KMS-11 (cell line): ENCODE data around the gene ZNF138.
A peak's percentile ranks its signal among the peaks of the same experiment; 100 is the strongest.
"Not testable (repeated sequence)": the region's sequence is repeated elsewhere in the genome, so short reads cannot be mapped to it uniquely, and the experiment has no call there.

ENCODE experiments used
- H2AFZ ChIP-seq: fragments of 200-600 bp; sonication (generic); 2 replicates; pipeline ENCODE4 v1.6.1; 2016; ENCODE audit warnings: antibody characterized with exemption, mixed run types, low read depth
- H3K27ac ChIP-seq: fragments of 200-600 bp; sonication (generic); 2 replicates; pipeline ENCODE4 v1.6.1; 2016; ENCODE audit warnings: mild to moderate bottlenecking, mixed run types
- H3K27me3 ChIP-seq: fragments of 200-600 bp; sonication (generic); 2 replicates; pipeline ENCODE4 v1.6.1; 2017; ENCODE audit warnings: mild to moderate bottlenecking, low read depth, mixed run types, moderate library complexity; ENCODE audit not compliant: insufficient read depth
- H3K36me3 ChIP-seq: fragments of 200-600 bp; sonication (generic); 2 replicates; pipeline ENCODE4 v1.6.1; 2017; ENCODE audit warnings: mild to moderate bottlenecking, mixed run types; ENCODE audit not compliant: insufficient read depth
- H3K4me1 ChIP-seq: fragments of 200-600 bp; sonication (generic); 2 replicates; pipeline ENCODE4 v1.6.1; 2016; ENCODE audit warnings: mild to moderate bottlenecking, low read depth, mixed run types; ENCODE audit not compliant: poor library complexity, severe bottlenecking
- H3K4me2 ChIP-seq: fragments of 200-600 bp; sonication (generic); 2 replicates; pipeline ENCODE4 v1.7.0; 2016; ENCODE audit warnings: mild to moderate bottlenecking, mixed run types
- H3K4me3 ChIP-seq: fragments of 200-600 bp; sonication (generic); IDR thresholded peaks from 2 replicates; pipeline ENCODE4 v1.6.1; 2017; ENCODE audit warnings: low read depth, low read length, mixed read lengths; ENCODE audit not compliant: insufficient read depth
- H3K79me2 ChIP-seq: fragments of 200-600 bp; sonication (generic); 2 replicates; pipeline ENCODE4 v1.6.1; 2016; ENCODE audit warnings: low read depth, mixed run types; ENCODE audit not compliant: insufficient read depth
- H3K9ac ChIP-seq: fragments of 200-600 bp; sonication (generic); 2 replicates; pipeline ENCODE4 v1.6.1; 2016; ENCODE audit warnings: mild to moderate bottlenecking, mixed run types
- H4K20me1 ChIP-seq: fragments of 200-600 bp; sonication (generic); 2 replicates; pipeline ENCODE4 v1.6.1; 2016; ENCODE audit warnings: mild to moderate bottlenecking, mixed run types; ENCODE audit not compliant: insufficient read depth
- TF ChIP-seq, protein P1 (sequence below): fragments of 200-600 bp; sonication (generic); conservative IDR thresholded peaks from 2 replicates; pipeline ENCODE4 v1.6.1; 2017; ENCODE audit warnings: low read depth, mild to moderate bottlenecking, antibody characterized with exemption, low read length, moderate library complexity, mixed read lengths

The ZNF138 gene

DNA sequence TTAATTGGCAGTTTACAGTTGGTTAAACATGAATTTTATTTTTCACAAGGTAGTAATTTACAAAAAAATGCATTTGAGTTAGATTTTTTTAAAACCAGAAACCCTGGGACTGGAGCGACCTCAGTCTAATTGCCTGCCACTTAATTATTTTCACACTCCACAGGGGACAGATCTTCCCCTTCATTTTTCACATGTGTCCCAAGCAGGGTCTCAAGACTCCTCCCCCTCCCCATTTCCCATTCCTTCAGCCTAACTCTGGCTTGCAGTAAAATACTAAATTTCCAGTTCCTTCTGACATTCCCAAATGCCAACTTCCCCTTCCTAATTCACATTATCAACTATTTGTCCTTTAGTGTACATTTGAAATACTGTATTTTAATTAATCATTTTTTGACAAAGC is 948 bp downstream of the ZNF138 start:
- peak overlapping the region; percentile 59 for H3K4me2 ChIP-seq
- H3K4me1 ChIP-seq, result peaks cover 10% of the 10 kb centered on the region
- no peak overlapping the region for H3K4me3 ChIP-seq
- peaks cover 26% of the 10 kb centered on the region; the same call in 1 of the 2 replicates for H3K79me2 ChIP-seq
- no peaks in the 10 kb centered on the region for H3K27me3 ChIP-seq
- H3K9ac ChIP-seq, result peak overlapping the region; percentile 67
- no peak overlapping the region; the same call in 1 of the 2 replicates for H3K27ac ChIP-seq
- peaks cover 9% of the 10 kb centered on the region; the same call in 1 of the 2 replicates for H3K36me3 ChIP-seq
- H2AFZ ChIP-seq, result peak overlapping the region; percentile 93; the same call in 1 of the 2 replicates
- TF ChIP-seq, protein P1, sequence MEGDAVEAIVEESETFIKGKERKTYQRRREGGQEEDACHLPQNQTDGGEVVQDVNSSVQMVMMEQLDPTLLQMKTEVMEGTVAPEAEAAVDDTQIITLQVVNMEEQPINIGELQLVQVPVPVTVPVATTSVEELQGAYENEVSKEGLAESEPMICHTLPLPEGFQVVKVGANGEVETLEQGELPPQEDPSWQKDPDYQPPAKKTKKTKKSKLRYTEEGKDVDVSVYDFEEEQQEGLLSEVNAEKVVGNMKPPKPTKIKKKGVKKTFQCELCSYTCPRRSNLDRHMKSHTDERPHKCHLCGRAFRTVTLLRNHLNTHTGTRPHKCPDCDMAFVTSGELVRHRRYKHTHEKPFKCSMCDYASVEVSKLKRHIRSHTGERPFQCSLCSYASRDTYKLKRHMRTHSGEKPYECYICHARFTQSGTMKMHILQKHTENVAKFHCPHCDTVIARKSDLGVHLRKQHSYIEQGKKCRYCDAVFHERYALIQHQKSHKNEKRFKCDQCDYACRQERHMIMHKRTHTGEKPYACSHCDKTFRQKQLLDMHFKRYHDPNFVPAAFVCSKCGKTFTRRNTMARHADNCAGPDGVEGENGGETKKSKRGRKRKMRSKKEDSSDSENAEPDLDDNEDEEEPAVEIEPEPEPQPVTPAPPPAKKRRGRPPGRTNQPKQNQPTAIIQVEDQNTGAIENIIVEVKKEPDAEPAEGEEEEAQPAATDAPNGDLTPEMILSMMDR, result no peak
- no peaks in the 10 kb centered on the region for H4K20me1 ChIP-seq

DNA sequence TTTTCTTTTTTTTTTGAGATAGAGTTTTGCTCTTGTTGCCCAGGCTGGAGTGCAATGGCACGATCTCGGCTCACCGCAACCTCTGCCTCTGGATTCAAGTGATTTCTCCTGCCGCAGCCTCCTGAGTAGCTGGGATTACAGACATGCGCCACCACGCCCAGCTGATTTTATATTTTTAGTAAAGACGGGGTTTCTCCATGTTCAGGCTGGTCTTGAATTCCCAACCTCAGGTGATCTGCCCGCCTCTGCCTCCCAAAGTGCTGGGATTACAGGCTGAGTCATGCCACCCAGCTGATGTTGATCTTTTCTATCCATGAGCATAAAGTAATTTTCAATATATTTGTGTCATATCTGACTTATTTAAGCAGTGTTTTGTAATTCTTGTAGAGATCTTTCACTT is 4.9 kb downstream of the ZNF138 start:
- H3K4me3 ChIP-seq, H3K4me2 ChIP-seq, H2AFZ ChIP-seq, H3K27me3 ChIP-seq, H3K9ac ChIP-seq, H4K20me1 ChIP-seq, H3K27ac ChIP-seq: not testable (repeated sequence)
- H3K36me3 ChIP-seq, result peaks cover 14% of the 10 kb centered on the region; the same call in 1 of the 2 replicates
- peaks cover 10% of the 10 kb centered on the region for H3K4me1 ChIP-seq
- H3K79me2 ChIP-seq, result peaks cover 39% of the 10 kb centered on the region; the same call in 1 of the 2 replicates

DNA sequence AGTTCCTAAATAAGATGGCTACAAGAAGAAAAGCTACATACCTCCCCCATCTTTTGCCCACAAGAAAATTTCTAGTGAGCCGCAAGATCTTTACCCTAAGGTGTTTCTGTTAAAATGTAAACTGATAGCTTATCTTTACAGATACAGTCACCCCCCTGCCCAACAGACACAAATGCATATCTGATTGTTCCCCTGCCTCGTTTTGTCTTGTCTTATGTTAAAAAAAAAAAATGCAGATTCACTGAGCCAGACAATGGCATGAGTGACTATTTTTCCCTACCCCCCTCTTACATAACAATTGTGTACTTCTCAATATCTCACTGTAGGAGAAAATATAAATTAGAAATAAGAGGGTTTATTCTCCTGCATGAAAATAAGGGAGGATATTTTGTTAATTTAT is 8.5 kb downstream of the ZNF138 start:
- Histone ChIP-seq H3K4me2 (no peak overlapping the region), H3K27ac (no peak overlapping the region), H3K4me3 (no peak overlapping the region), H3K27me3 (no peaks in the 10 kb centered on the region), H3K4me1 (no peaks in the 10 kb centered on the region), H3K79me2 (peaks cover 13% of the 10 kb centered on the region; the same call in 1 of the 2 replicates), H2AFZ (no peak overlapping the region), H3K9ac (no peak overlapping the region), H4K20me1 (no peaks in the 10 kb centered on the region), H3K36me3 (peaks cover 10% of the 10 kb centered on the region; the same call in 1 of the 2 replicates)
- TF ChIP-seq, protein P1, result no peak

DNA sequence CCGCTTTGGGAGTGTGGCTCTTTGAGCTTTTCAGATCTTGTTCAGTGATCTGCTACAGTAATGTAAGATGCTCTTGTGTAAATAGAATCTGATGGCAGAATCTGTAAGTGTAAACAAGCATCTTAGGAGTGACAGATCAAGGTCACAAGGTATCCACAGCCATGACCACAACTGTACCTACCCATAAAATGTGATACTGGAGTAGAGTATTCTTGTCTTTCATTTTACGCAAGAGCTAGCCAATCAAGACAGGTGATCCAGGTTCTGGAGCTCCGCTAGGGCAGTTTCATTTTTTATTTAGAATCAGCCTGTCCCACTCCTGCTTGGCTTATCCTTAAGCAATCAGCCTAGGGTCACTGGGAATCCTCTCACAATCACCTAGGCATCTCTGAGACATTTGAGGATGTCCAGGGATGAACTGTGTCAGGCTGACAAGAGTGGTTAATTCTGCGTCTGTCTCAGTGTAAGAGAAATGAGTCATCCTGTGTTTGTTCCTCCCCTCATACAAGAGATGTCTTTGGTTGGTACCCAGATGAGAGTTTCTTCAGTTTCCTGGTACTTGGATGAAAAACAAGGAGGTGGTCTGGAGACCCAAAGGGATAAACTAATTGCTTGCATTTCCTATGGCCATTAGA is 13.6 kb downstream of the ZNF138 start:
- H3K79me2 ChIP-seq, result no peaks in the 10 kb centered on the region
- H3K4me3 ChIP-seq, result no peak overlapping the region
- H3K4me1 ChIP-seq, result no peaks in the 10 kb centered on the region
- no peak overlapping the region for H3K9ac ChIP-seq
- H3K27ac ChIP-seq, result no peak overlapping the region
- no peaks in the 10 kb centered on the region for H3K36me3 ChIP-seq
- H3K27me3 ChIP-seq, result no peaks in the 10 kb centered on the region
- TF ChIP-seq, protein P1, result no peak
- H4K20me1 ChIP-seq, result no peaks in the 10 kb centered on the region
- no peak overlapping the region for H2AFZ ChIP-seq
- H3K4me2 ChIP-seq, result no peak overlapping the region

DNA sequence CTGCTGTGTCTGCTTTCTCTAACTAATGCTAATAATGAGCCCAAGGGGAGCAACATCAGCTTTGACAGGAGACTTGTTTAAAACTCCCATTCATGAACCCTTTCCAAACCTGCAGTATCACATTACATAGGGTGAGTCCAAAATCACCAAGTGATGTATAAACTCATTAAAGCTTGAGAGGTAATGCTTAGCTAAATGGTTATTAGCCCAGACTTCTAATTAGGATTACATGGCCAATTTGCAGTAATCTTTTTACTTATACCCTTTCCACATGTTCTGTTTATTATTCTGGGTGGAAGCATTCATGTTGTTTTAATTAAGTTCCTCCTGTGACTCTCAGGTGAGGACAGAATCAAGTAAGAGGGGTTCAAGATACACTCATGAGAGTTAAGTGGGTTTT is 17.5 kb downstream of the ZNF138 start:
- no peaks in the 10 kb centered on the region for H3K79me2 ChIP-seq
- no peaks in the 10 kb centered on the region for H4K20me1 ChIP-seq
- H3K4me2 ChIP-seq, result no peak overlapping the region
- H2AFZ ChIP-seq, result no peak overlapping the region
- H3K27me3 ChIP-seq, result no peaks in the 10 kb centered on the region
- no peak overlapping the region for H3K9ac ChIP-seq
- no peaks in the 10 kb centered on the region for H3K4me1 ChIP-seq
- H3K4me3 ChIP-seq, result no peak overlapping the region
- H3K27ac ChIP-seq, result no peak overlapping the region
- TF ChIP-seq, protein P1, result no peak
- no peaks in the 10 kb centered on the region for H3K36me3 ChIP-seq
